Measurements from ENCODE around the gene HARS1. TPM values are rescaled to one million over a fixed set of nuclear protein-coding genes. Genes with fewer than 3 reads are reported as not detected.

HARS1 gene
- total and polyA plus RNA-seq, 2 of the 13 experiments (the other 11 are each of a cell fraction or from before 2014, with no cell fraction given) = 36.9 to 66.2 TPM

GRCh38 chr5:140710899-140711552 is 19.9 kb upstream of the HARS1 start (continued):
- TF ChIP-seq RBM22 (optimal IDR thresholded peaks at IDR 0.05; ENCODE audit: low read length) (peak; percentile 98), ZNF549 (CRISPR knock-in tag; IDR thresholded peaks at IDR 0.05) (no peak), CBX1 (IDR thresholded peaks at IDR 0.05; ENCODE audit: low read depth) (no peak), EP300 (IDR thresholded peaks at IDR 0.05; ENCODE audit: low read depth in 2 of 2, low read length in 2 of 2) (peak in 1 of 2 experiments; percentile 47; a peak in 1 of 4 replicates), EP300 (CRISPR knock-in tag; IDR thresholded peaks at IDR 0.05; ENCODE audit: borderline replicate concordance) (peak; percentile 82), HDAC2 (CRISPR knock-in tag; IDR thresholded peaks at IDR 0.05) (peak; percentile 83), ZNF142 (CRISPR knock-in tag; IDR thresholded peaks at IDR 0.05) (no peak), NFKB2 (CRISPR knock-in tag; IDR thresholded peaks at IDR 0.05; ENCODE audit: borderline replicate concordance) (no peak), ZNF510 (CRISPR knock-in tag; IDR thresholded peaks at IDR 0.05; ENCODE audit: low read depth) (no peak), ZBTB2 (CRISPR knock-in tag; IDR thresholded peaks at IDR 0.05; ENCODE audit: low read depth) (no peak), AGO2 (optimal IDR thresholded peaks at IDR 0.05; ENCODE audit: low read depth, low read length) (no peak), SCMH1 (CRISPR knock-in tag; IDR thresholded peaks at IDR 0.05; ENCODE audit: borderline replicate concordance) (no peak), ARNTL (CRISPR knock-in tag; IDR thresholded peaks at IDR 0.05) (0 out of 2 replicates have a peak, but pooled peaks have one; percentile 17), JUN (CRISPR knock-in tag; IDR thresholded peaks at IDR 0.05) (no peak), KDM4B (CRISPR knock-in tag; IDR thresholded peaks at IDR 0.05) (peak; percentile 81; the same call in 1 of the 2 replicates), POLR2AphosphoS5 (IDR thresholded peaks at IDR 0.05; ENCODE audit: low read depth, low read length) (peak; percentile 36; the same call in 1 of the 2 replicates), ARID3A (IDR thresholded peaks at IDR 0.05; ENCODE audit: low read depth, low read length) (no peak), ZNF709 (CRISPR knock-in tag; IDR thresholded peaks at IDR 0.05) (no peak), ZNF572 (CRISPR knock-in tag; IDR thresholded peaks at IDR 0.05) (0 out of 2 replicates have a peak, but pooled peaks have one; percentile 47), ZNF839 (CRISPR knock-in tag; IDR thresholded peaks at IDR 0.05; ENCODE audit: borderline replicate concordance) (no peak), ZNF746 (CRISPR knock-in tag; IDR thresholded peaks at IDR 0.05) (0 out of 2 replicates have a peak, but pooled peaks have one; percentile 30)
